GM21515 (cell line): ENCODE measurements around the gene DIRAS1.

Source experiments
- ATAC-seq: cut with Tn5 transposase; IDR thresholded peaks from one replicate; pipeline ENCODE4 v1.9.1; 2021; ENCODE audit not compliant: unreplicated experiment

DIRAS1 gene

GRCh38 chr19:2755811-2756210, 34.6 kb upstream of the DIRAS1 start:
- no peak for ATAC-seq

DNA sequence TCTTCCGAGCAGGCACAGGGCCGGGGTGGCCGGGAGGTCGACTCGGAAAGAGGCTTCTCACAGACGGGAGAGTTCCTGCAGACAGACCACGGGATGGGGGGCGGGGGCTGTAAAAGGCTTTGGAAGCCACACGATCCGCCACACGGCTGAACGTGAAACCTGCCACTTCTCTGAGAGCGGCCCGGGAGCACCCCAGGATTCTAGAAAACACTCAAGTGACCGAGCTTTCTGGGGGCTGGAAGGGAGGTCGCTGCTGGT, 34.2 kb upstream of the DIRAS1 start:
- ATAC-seq: no peak

DNA sequence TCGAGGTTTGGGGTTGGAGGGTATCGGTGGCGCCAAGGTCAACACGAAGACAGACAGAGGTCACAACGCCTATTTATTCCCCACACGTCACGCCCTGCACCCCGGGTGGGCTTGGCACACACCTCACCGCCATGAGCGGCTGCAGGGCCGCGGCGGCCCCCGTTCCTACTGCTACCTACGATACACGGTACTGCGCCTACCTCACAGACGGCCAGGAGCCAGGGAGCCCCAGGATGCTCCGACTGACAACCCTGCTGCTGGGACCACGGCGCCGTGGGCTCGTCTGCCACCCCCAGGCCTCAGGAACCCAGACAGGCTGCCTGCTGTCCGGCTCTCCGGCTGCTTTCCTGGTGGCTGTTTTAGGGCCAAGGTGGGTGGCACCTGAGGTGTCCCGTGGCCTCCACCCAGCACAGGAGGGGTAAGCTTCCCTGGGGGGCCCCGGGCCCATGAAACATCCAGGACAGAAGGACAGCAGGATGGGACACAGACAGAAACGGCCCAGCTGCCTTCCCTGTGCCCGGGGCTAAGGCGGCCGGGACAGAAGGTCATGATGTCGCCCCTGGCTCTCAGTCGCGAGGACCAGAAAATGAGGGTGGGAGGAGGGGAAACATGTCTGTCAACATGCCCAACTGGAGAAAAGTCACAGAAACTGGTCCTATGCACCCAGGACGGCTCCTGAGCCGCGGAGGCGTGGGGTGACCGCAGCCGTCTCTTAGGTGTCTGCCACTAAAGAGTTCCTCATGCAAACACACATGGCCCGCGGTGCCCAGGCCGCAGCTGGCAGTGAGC, 33.7 kb upstream of the DIRAS1 start:
- ATAC-seq: no peak

DNA sequence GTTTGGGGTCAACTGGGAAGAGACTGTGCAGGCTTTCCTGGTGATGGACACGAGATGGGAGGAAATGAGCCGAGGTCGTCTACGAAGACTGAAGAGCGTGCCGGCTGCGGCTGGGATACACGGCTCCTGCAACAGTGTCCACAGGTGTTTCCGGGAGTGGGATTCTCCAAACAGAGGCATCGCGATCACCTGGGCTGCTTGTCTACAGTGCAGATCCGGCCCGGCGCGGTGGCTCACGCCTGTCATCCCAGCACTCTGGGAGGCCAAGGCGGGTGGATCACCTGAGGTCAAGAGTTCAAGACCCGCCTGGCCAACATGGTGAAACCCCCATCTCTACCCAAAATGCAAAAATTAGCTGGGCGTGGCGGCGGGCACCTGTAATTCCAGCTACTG, 30.3 kb upstream of the DIRAS1 start:
- ATAC-seq: no peak

DNA sequence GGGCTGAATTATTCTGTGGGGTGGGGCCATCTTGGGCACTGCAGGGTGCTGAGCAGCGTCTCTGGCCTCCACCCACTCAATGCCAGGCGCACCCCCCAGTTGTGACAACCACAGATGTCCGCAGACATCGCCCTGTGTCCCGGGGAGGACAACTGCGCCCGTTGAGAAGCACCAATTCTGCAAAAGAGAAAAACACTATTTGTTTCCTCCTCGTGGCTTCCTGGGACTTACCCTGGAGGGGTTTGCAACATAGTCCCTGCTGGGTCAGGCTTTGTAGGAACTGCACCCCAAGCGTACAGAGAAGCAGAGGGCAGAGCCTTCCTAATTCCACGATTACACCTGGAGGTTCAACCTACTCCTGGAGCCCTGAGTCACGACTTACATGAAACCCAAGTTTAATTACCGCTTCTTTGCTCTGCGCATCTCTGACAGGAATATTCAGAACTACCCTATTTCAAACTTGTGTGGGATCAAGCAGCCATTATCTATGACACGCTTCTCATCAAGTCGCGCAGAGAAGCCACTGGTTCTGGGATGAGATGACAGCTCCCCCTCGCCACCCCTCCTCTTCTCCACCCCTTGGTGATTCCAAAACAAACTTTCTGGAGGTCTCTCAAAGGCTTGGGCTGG, 29.8 kb upstream of the DIRAS1 start:
- no peak for ATAC-seq

GRCh38 chr19:2747349-2747748, 26.2 kb upstream of the DIRAS1 start:
- no peak for ATAC-seq

DNA sequence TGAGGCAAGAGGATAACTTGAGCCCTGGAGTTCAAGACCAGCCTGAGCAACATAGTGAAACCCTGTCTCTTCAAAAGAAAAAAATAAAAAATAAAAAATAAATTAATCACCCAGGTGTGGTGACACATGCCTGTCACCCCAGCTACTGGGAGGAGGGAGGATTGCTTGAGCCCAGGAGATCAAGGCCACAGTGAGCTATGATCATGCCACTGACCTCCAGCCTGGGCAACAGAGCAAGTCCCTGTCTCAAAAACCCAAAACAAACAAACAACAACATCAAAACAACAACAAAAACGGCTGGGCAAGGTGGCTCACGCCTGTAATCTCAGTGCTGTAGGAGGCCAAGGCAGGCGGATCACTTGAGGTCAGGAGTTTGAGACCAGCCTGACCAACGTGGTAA, 22.9 kb upstream of the DIRAS1 start:
- ATAC-seq: no peak

DNA sequence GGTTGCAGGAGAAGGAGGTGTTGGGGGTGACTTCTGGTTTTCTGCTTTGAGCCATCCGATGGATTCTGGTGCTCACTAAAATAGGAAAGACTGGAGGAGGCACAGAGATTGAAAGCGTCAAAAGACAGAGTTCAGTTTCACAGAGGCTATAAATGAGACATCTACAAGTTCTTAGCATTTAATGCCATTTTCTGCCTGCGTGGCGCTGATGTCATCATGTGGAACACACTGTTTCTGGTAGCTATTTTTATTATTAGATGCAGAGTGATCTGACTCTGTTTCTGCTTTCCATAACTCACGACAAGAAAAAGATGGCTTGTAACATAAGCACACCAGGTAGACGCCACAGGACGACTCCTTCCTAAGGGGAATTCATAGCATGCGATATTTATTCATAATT, 21.9 kb upstream of the DIRAS1 start:
- no peak for ATAC-seq

DNA sequence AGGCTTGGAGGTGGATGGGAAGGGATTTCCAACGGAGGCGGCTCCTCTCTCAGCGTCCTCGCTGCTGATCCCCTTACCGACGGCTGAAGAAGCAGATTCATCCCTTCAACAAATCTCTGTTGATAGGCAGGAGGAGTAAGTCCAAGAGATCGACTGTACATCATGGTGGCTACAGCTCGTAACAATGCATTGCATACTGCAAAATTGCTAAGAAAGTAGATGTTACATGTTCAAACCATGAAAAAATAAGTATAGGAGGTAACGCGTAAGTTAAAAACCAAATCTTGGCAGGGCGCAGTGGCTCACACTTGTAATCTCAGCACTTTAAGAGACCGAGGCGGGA, 19.1 kb upstream of the DIRAS1 start:
- no peak for ATAC-seq

GRCh38 chr19:2739602-2740313, 18.6 kb upstream of the DIRAS1 start, which contains the start of gene SLC39A3:
TSS of gene SLC39A3 (minus strand) at chr19:2740017. CDS start at chr19:2737257, 2,760 bp downstream.
- peak; percentile 91 for ATAC-seq

GRCh38 chr19:2736550-2737190, 15.5 kb upstream of the DIRAS1 start:
- ATAC-seq: no peak

GRCh38 chr19:2735374-2735773, 14.2 kb upstream of the DIRAS1 start:
- no peak for ATAC-seq

- ATAC-seq: no peak
Observed at GRCh38 chr19:2734589-2735288, 13.6 kb upstream of the DIRAS1 start.

GRCh38 chr19:2733930-2734588, 12.9 kb upstream of the DIRAS1 start:
- no peak for ATAC-seq

- no peak for ATAC-seq
Observed at GRCh38 chr19:2732883-2733282, 11.7 kb upstream of the DIRAS1 start.

- no peak for ATAC-seq
Observed at GRCh38 chr19:2732157-2732725, 11.1 kb upstream of the DIRAS1 start.

GRCh38 chr19:2731181-2731995, 10.2 kb upstream of the DIRAS1 start:
- ATAC-seq: no peak

DNA sequence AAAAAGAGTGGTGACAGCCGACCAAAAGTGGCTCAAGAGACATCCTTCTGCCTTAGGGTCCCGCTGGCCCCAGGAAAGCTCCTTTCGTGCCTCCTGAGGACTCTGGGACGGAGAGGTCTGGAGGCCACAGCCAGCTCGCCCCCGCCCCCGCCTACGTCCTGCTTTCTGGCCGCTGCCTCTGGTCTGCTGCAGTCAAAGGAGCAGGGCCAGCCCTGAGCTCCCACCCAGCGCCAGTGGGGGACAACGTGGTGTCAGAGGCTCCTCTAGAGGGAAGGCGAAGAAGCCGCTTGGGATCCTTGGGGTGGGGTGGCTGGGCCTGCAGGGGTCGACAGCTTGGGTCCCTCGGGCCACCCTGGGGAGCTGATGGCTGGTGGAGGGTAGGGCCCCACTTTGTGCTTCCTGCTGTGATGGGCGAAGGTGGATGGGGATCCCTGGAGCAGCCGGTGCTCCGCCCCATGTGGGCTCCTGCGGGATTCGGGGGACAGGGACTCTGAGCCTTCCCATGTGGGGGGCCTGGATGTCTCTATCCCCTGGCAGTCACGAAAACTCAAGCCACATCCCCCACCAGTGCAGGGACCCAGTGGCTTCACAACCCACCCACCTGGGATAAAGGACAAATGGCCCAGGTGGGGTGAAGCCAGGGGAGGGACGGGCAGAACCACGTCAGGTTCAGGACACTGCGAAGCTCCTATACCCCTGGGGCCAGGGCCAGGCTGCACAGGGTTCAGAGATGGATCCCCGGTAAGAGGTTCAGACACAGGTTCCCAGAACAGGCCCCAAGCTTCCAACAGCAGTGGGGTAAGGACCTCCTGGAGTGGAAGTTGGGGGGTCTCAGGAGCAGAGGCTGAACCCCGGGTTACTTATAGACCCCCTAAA, 9.0 kb upstream of the DIRAS1 start:
- ATAC-seq: no peak
